ENCODE results near the gene ATP9B. TPM values are rescaled to one million over a fixed set of nuclear protein-coding genes. Genes with fewer than 3 reads are reported as not detected.

Gene ATP9B
- total RNA-seq, 1 donor from 2014 or later = 43.9 TPM

GRCh38 chr18:79108549-79109215, 39.5 kb downstream of the ATP9B start:
- Histone ChIP-seq H3K9me3 (no peaks in the 10 kb centered on the region), H3K27me3 (no peaks in the 10 kb centered on the region), H3K4me3 (no peak overlapping the region), H3K36me3 (peaks cover 4% of the 10 kb centered on the region), H3K27ac (no peak overlapping the region), H3K4me1 (peaks cover 8% of the 10 kb centered on the region)
- TF ChIP-seq CTCF (IDR thresholded peaks at IDR 0.05) = no peak
- intact Hi-C loops (cut with DNase I) = no loop called here
- DNase-seq (no peak), ATAC-seq (no peak)

- no peak for ATAC-seq
- H3K36me3 ChIP-seq = peaks cover 11% of the 10 kb centered on the region
- H3K27ac ChIP-seq = no peak overlapping the region
- H3K4me1 ChIP-seq = peaks cover 8% of the 10 kb centered on the region
- no peak for DNase-seq
- intact Hi-C loops (cut with DNase I) = no loop called here
- H3K4me3 ChIP-seq = no peak overlapping the region
- TF ChIP-seq CTCF (IDR thresholded peaks at IDR 0.05) = no peak
- no peaks in the 10 kb centered on the region for H3K27me3 ChIP-seq
- H3K9me3 ChIP-seq = no peaks in the 10 kb centered on the region
Observed at GRCh38 chr18:79111483-79111882, 42.3 kb downstream of the ATP9B start.

DNA sequence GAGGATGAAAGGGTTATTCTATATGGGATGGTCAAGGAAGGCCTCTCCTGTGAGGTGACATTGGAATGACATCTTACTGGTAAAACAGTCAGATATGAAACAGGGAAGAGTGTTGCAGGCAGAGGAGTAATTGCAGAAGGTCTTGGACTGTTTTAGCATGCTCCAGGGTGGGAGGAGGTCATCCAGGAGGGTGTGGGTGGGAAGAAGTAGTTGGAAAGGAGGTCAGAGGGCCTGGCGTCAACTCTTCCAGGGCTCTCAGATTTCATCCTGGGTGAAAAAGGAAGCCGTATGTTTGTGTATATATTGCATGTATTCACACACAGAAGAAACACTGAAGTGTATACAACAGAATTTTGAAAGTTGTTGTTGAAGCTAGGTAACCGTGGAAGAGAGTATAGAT, 48.2 kb downstream of the ATP9B start:
- H3K36me3 ChIP-seq = peaks cover 11% of the 10 kb centered on the region
- TF ChIP-seq CTCF (IDR thresholded peaks at IDR 0.05) = no peak
- no peak for DNase-seq
- H3K4me3 ChIP-seq = no peak overlapping the region
- no peak overlapping the region for H3K27ac ChIP-seq
- ATAC-seq = peak; percentile 95
- no peaks in the 10 kb centered on the region for H3K9me3 ChIP-seq
- H3K27me3 ChIP-seq = no peaks in the 10 kb centered on the region
- H3K4me1 ChIP-seq = peaks cover 7% of the 10 kb centered on the region
- intact Hi-C loops (cut with DNase I) = no loop called here

DNA sequence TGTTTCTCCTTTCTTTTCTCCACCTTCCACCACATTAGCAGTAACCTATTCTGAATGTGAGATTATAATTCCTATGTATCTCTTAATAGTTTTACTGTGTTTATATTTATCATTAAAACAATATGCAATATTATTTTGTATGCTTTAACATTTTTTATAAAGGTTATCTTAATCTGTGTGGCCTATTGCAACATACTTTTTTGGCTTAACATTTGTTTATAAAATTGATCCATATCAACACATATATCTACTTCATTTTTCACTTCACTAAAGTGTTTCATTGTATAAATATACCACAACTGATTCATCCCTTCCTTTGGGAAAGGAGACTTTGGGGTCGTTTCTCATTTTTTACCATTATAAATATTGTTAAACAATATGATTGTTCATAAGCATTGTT, 48.6 kb downstream of the ATP9B start:
- DNase-seq = no peak
- ATAC-seq = no peak
- Histone ChIP-seq H3K27me3 (no peaks in the 10 kb centered on the region), H3K27ac (no peak overlapping the region), H3K36me3 (peaks cover 11% of the 10 kb centered on the region), H3K9me3 (no peaks in the 10 kb centered on the region), H3K4me3 (no peak overlapping the region), H3K4me1 (peaks cover 7% of the 10 kb centered on the region)
- intact Hi-C loops (cut with DNase I) = no loop called here
- TF ChIP-seq CTCF (IDR thresholded peaks at IDR 0.05) = no peak

DNA sequence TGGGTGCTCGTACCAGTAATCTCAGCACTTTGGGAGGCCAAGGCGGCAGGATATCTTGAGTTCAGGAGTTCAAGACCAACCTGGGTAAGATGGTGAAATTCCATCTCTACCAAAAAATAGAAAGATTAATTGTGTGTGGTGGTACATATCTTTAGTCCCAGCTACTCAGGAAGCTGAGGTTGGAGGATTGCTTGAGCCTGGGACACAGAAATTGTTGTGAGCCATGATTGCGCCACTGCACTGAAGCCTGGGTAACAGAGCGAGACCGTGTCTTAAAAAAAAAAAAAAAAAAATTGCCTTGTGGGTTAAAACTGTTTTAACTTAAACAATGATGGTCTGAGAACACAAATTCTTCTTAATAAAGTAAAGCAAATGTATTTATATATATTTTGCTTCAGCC, 49.6 kb downstream of the ATP9B start:
- no peak for ATAC-seq
- no peaks in the 10 kb centered on the region for H3K27me3 ChIP-seq
- no peak overlapping the region for H3K4me3 ChIP-seq
- H3K36me3 ChIP-seq = peaks cover 6% of the 10 kb centered on the region
- H3K9me3 ChIP-seq = no peaks in the 10 kb centered on the region
- TF ChIP-seq CTCF (IDR thresholded peaks at IDR 0.05) = no peak
- no peak overlapping the region for H3K27ac ChIP-seq
- intact Hi-C loops (cut with DNase I) = no loop called here
- H3K4me1 ChIP-seq = peaks cover 7% of the 10 kb centered on the region
- DNase-seq = no peak

All from upper lobe of right lung (tissue), 1 donor.